Lung (tissue), 12 donors: Measurements from ENCODE around the gene SMARCAL1. TPM values are rescaled to one million over a fixed set of nuclear protein-coding genes. Genes with fewer than 3 reads are reported as not detected.

Source experiments
- ATAC-seq: fragments of 200-7000 bp; cut with Tn5 transposase; one replicate; pipeline ENCODE4 v1.9.1; 2020; ENCODE audit warnings: moderate number of reproducible peaks; ENCODE audit not compliant: insufficient read depth, low FRiP score
- DNase-seq, 3 donors: peaks; one replicate each; pipeline ENCODE4 v3.0.0-alpha.2; 2013 to 2017
- H3K27ac ChIP-seq, 2 donors: one replicate each; pipeline ENCODE4 v1.5.1; 2013; ENCODE audit warnings: mild to moderate bottlenecking in 2 of 2, moderate library complexity in 2 of 2, control low read depth in 1 of 2, inconsistent platforms in 1 of 2, low read depth in 1 of 2, low read length in 1 of 2
- H3K27me3 ChIP-seq, 3 donors: one replicate each; pipeline ENCODE4 v1.5.1; 2013; ENCODE audit warnings: low read length in 2 of 3; ENCODE audit not compliant: control insufficient read depth in 3 of 3, insufficient read depth in 3 of 3
- H3K36me3 ChIP-seq, 4 donors: one replicate each; pipeline ENCODE4 v1.5.1; 2013; ENCODE audit warnings: low read length in 4 of 4, mild to moderate bottlenecking in 1 of 4, moderate library complexity in 1 of 4; ENCODE audit not compliant: control insufficient read depth in 4 of 4, insufficient read depth in 4 of 4
- H3K4me1 ChIP-seq, 5 donors: one replicate each; pipeline ENCODE4 v1.5.1; 2013; ENCODE audit warnings: low read length in 5 of 5, mild to moderate bottlenecking in 2 of 5, moderate library complexity in 1 of 5; ENCODE audit not compliant: control insufficient read depth in 5 of 5, insufficient read depth in 5 of 5
- H3K4me3 ChIP-seq: one replicate; pipeline ENCODE4 v1.5.1; 2013; ENCODE audit warnings: mild to moderate bottlenecking, control low read depth, moderate library complexity
- H3K9ac ChIP-seq, 2 donors: one replicate each; pipeline ENCODE4 v1.5.1; 2013; ENCODE audit warnings: low read length in 2 of 2, control low read depth in 1 of 2; ENCODE audit not compliant: insufficient read depth in 1 of 2
- H3K9me3 ChIP-seq, 4 donors: one replicate each; pipeline ENCODE4 v1.5.1; 2013; ENCODE audit warnings: low read length in 3 of 4, mild to moderate bottlenecking in 1 of 4, moderate library complexity in 1 of 4; ENCODE audit not compliant: control insufficient read depth in 4 of 4, insufficient read depth in 3 of 4
- CTCF ChIP-seq: IDR thresholded peaks from 2 replicates; pipeline ENCODE4 v1.5.1; 2012; ENCODE audit warnings: mild to moderate bottlenecking; ENCODE audit errors: control extremely low read depth, extremely low read depth
- WGBS, 2 donors: extraction: QIAGEN DNeasy Blood & Tissue Kit; methylation state at CpG; one replicate each; pipeline ENCODE4 v1.1.7; 2013; 5-methylcytosine and 5-hydroxymethylcytosine counted together
- polyA plus RNA-seq, 2 donors: library from polyadenylated mRNA; stranded (reverse); fragments of 200-250 nt; gene quantifications; one replicate each; pipeline ENCODE4 v1.2.1, GENCODE V29; 2013
- total RNA-seq, 2 donors: library from RNA; depleted of rRNA in 1 of 2; stranded (reverse); fragments of >200 nt in 1 of 2; gene quantifications; one replicate each; pipeline ENCODE4 v1.2.1, GENCODE V29; 2014 to 2021
- donor health status: control.
- donor health status: control.
- donor health status: Bipolar disorder and iron deficiency.
- donor health status: healthy.
- donor health status: DM: yes; HTN: yes; CAD: no.

Gene SMARCAL1
- total and polyA plus RNA-seq, 4 donors, result 5.2 to 28.6 (median 13.5) TPM

GRCh38 chr2:216478151-216478550 is 65.9 kb downstream of the SMARCAL1 start:
- Histone ChIP-seq H3K4me1 (no peaks in the 10 kb centered on the region), H3K27ac (no peak overlapping the region), H3K4me3 (no peak overlapping the region), H3K27me3 (no peaks in the 10 kb centered on the region), H3K9ac (no peak overlapping the region), H3K36me3 (peaks cover 12 to 40% (median 38%) of the 10 kb centered on the region in 4 donors), H3K9me3 (peaks cover 0 to 2% (median 0%) of the 10 kb centered on the region in 4 donors)
- no peak for TF ChIP-seq CTCF
- 90 to 94% methylated on average over 3 of the region's 3 CpGs for WGBS, 2 donors
- ATAC-seq, result no peak
- no peak for DNase-seq

- Histone ChIP-seq H3K9me3 (peaks cover 0 to 2% (median 0%) of the 10 kb centered on the region in 4 donors), H3K36me3 (peaks cover 12 to 45% (median 38%) of the 10 kb centered on the region in 4 donors), H3K27me3 (no peaks in the 10 kb centered on the region), H3K4me1 (no peaks in the 10 kb centered on the region), H3K4me3 (no peak overlapping the region), H3K27ac (no peak overlapping the region), H3K9ac (no peak overlapping the region)
- 88 to 93% methylated on average over 1 of the region's 1 CpG for WGBS, 2 donors
- DNase-seq, result no peak
- no peak for ATAC-seq
- TF ChIP-seq CTCF, result no peak
Measured at GRCh38 chr2:216478791-216479190, 66.5 kb downstream of the SMARCAL1 start.

- Histone ChIP-seq H3K27ac (no peak overlapping the region), H3K9ac (no peak overlapping the region), H3K4me1 (no peaks in the 10 kb centered on the region), H3K9me3 (peaks cover 0 to 2% (median 0%) of the 10 kb centered on the region in 4 donors), H3K4me3 (no peak overlapping the region), H3K27me3 (no peaks in the 10 kb centered on the region), H3K36me3 (peaks cover 12 to 45% (median 38%) of the 10 kb centered on the region in 4 donors)
- no peak for TF ChIP-seq CTCF
- no peak for DNase-seq
- ATAC-seq, result no peak
- 79 to 85% methylated on average over 3 of the region's 3 CpGs for WGBS, 2 donors
Measured at GRCh38 chr2:216480221-216480620, 67.9 kb downstream of the SMARCAL1 start.

GRCh38 chr2:216482640-216483039 is 70.4 kb downstream of the SMARCAL1 start:
- H3K4me1 ChIP-seq, result peaks cover 0 to 3% (median 0%) of the 10 kb centered on the region in 5 donors
- no peak for TF ChIP-seq CTCF
- H3K9me3 ChIP-seq, result peaks cover 0 to 2% (median 0%) of the 10 kb centered on the region in 4 donors
- peaks cover 4 to 37% (median 26%) of the 10 kb centered on the region in 4 donors for H3K36me3 ChIP-seq
- 82 to 92% methylated on average over 2 of the region's 2 CpGs for WGBS, 2 donors
- H3K4me3 ChIP-seq, result no peak overlapping the region
- DNase-seq, result no peak
- H3K27ac ChIP-seq, result no peak overlapping the region
- H3K9ac ChIP-seq, result no peak overlapping the region
- H3K27me3 ChIP-seq, result no peaks in the 10 kb centered on the region
- ATAC-seq, result no peak
